Lung (tissue), 16 donors: ENCODE data around the gene SFXN2. TPM values are rescaled to one million over a fixed set of nuclear protein-coding genes. Genes with fewer than 3 reads are reported as not detected.
"Not testable (repeated sequence)": the region's sequence is repeated elsewhere in the genome, so short reads cannot be mapped to it uniquely, and the experiment has no call there.

Source experiments
- ATAC-seq: fragments of 200-7000 bp; cut with Tn5 transposase; one replicate; pipeline ENCODE4 v1.9.1; 2020; ENCODE audit warnings: moderate number of reproducible peaks; ENCODE audit not compliant: insufficient read depth, low FRiP score
- DNase-seq, 3 donors: peaks; one replicate each; pipeline ENCODE4 v3.0.0-alpha.2; 2013 to 2017
- H3K27ac ChIP-seq, 2 donors: one replicate each; pipeline ENCODE4 v1.5.1; 2013; ENCODE audit warnings: mild to moderate bottlenecking in 2 of 2, moderate library complexity in 2 of 2, control low read depth in 1 of 2, inconsistent platforms in 1 of 2, low read depth in 1 of 2, low read length in 1 of 2
- H3K27me3 ChIP-seq, 3 donors: one replicate each; pipeline ENCODE4 v1.5.1; 2013; ENCODE audit warnings: low read length in 2 of 3; ENCODE audit not compliant: control insufficient read depth in 3 of 3, insufficient read depth in 3 of 3
- H3K36me3 ChIP-seq, 4 donors: one replicate each; pipeline ENCODE4 v1.5.1; 2013; ENCODE audit warnings: low read length in 4 of 4, mild to moderate bottlenecking in 1 of 4, moderate library complexity in 1 of 4; ENCODE audit not compliant: control insufficient read depth in 4 of 4, insufficient read depth in 4 of 4
- H3K4me1 ChIP-seq, 5 donors: one replicate each; pipeline ENCODE4 v1.5.1; 2013; ENCODE audit warnings: low read length in 5 of 5, mild to moderate bottlenecking in 2 of 5, moderate library complexity in 1 of 5; ENCODE audit not compliant: control insufficient read depth in 5 of 5, insufficient read depth in 5 of 5
- H3K4me3 ChIP-seq: one replicate; pipeline ENCODE4 v1.5.1; 2013; ENCODE audit warnings: mild to moderate bottlenecking, control low read depth, moderate library complexity
- H3K9ac ChIP-seq, 2 donors: one replicate each; pipeline ENCODE4 v1.5.1; 2013; ENCODE audit warnings: low read length in 2 of 2, control low read depth in 1 of 2; ENCODE audit not compliant: insufficient read depth in 1 of 2
- H3K9me3 ChIP-seq, 4 donors: one replicate each; pipeline ENCODE4 v1.5.1; 2013; ENCODE audit warnings: low read length in 3 of 4, mild to moderate bottlenecking in 1 of 4, moderate library complexity in 1 of 4; ENCODE audit not compliant: control insufficient read depth in 4 of 4, insufficient read depth in 3 of 4
- CTCF ChIP-seq: IDR thresholded peaks from 2 replicates; pipeline ENCODE4 v1.5.1; 2012; ENCODE audit warnings: mild to moderate bottlenecking; ENCODE audit errors: control extremely low read depth, extremely low read depth
- WGBS, 2 donors: extraction: QIAGEN DNeasy Blood & Tissue Kit; methylation state at CpG; one replicate each; pipeline ENCODE4 v1.1.7; 2013; 5-methylcytosine and 5-hydroxymethylcytosine counted together
- long read RNA-seq, 5 donors: transcript quantifications; one replicate each; lab custom pipeline, GENCODE V29; 2026
- polyA plus RNA-seq, 2 donors: library from polyadenylated mRNA; stranded (reverse); fragments of 200-250 nt; gene quantifications; one replicate each; pipeline ENCODE4 v1.2.1, GENCODE V29; 2013
- total RNA-seq, 2 donors: library from RNA; depleted of rRNA in 1 of 2; stranded (reverse); fragments of >200 nt in 1 of 2; gene quantifications; one replicate each; pipeline ENCODE4 v1.2.1, GENCODE V29; 2014 to 2021
- donor health status: control.
- donor health status: control.
- donor health status: Bipolar disorder and iron deficiency.
- donor health status: healthy.
- donor health status: DM: yes; HTN: yes; CAD: no.

SFXN2 gene
- total RNA-seq (10 to 100 TPM; 11.3 to 27.0 TPM), polyA plus RNA-seq (10 to 100 TPM; 10.8 to 16.8 TPM)
- long read RNA-seq, donor 1, full-length matches to known transcripts = 4 of 164 reads
- long read RNA-seq, donor 1, partial matches to known transcripts = 160 of 164 reads
- long read RNA-seq, donor 1, other reads (novel, unspliced or antisense) = 0 of 164 reads
- long read RNA-seq, donor 2, partial matches to known transcripts = 0 of 1 reads
- long read RNA-seq, donor 2, other reads (novel, unspliced or antisense) = 0 of 1 reads
- long read RNA-seq, donor 3, partial matches to known transcripts = 9 of 10 reads
- long read RNA-seq, donor 3, other reads (novel, unspliced or antisense) = 0 of 10 reads
- long read RNA-seq, donor 4 = 0 reads
- long read RNA-seq, donor 5, full-length matches to known transcripts = 2 of 2 reads
- long read RNA-seq, donor 5, partial matches to known transcripts = 0 of 2 reads
- long read RNA-seq, donor 5, other reads (novel, unspliced or antisense) = 0 of 2 reads

GRCh38 chr10:102714621-102715455 lies at the start of gene SFXN2:
SFXN2 (plus strand) TSS chr10:102714636; CDS start chr10:102726637, 12,001 bp downstream.
- peaks cover 3 to 47% (median 14%) of the 10 kb centered on the region in 5 donors for H3K4me1 ChIP-seq
- ATAC-seq (peak; percentile 7), DNase-seq (no peak)
- peak within 1 kb of the TSS; percentile 75 to 87 for H3K27ac ChIP-seq
- no peaks in the 10 kb centered on the region for H3K36me3 ChIP-seq
- TF ChIP-seq CTCF = no peak
- H3K9ac ChIP-seq = peak within 1 kb of the TSS; percentile 87 to 90
- H3K4me3 ChIP-seq = peak within 1 kb of the TSS; percentile 64
- no peaks in the 10 kb centered on the region for H3K27me3 ChIP-seq
- H3K9me3 ChIP-seq = no peaks in the 10 kb centered on the region
- 6 to 7% methylated on average over 46 of the region's 46 CpGs for WGBS, 2 donors

- ATAC-seq (no peak), DNase-seq (no peak)
- no peaks in the 10 kb centered on the region for H3K27me3 ChIP-seq
- no peaks in the 10 kb centered on the region for H3K9me3 ChIP-seq
- no peak overlapping the region for H3K4me3 ChIP-seq
- no peak for TF ChIP-seq CTCF
- H3K9ac ChIP-seq = no peak overlapping the region
- H3K36me3 ChIP-seq = no peaks in the 10 kb centered on the region
- no peak overlapping the region for H3K27ac ChIP-seq
- peaks cover 0 to 23% (median 11%) of the 10 kb centered on the region in 5 donors for H3K4me1 ChIP-seq
- WGBS, 2 donors = 86 to 90% methylated on average over 9 of the region's 9 CpGs
Observed at GRCh38 chr10:102665904-102666509, 48.4 kb upstream of the SFXN2 start.

- H3K9ac ChIP-seq, H3K27me3 ChIP-seq, H3K36me3 ChIP-seq, ATAC-seq, H3K27ac ChIP-seq, H3K9me3 ChIP-seq, H3K4me3 ChIP-seq, DNase-seq: not testable (repeated sequence)
- H3K4me1 ChIP-seq = peaks cover 0 to 14% (median 5%) of the 10 kb centered on the region in 5 donors
- 83 to 84% methylated on average over 2 to 4 of the region's 4 CpGs for WGBS, 2 donors
Observed at GRCh38 chr10:102667411-102667810, 47.0 kb upstream of the SFXN2 start.
